Measurements from ENCODE around the gene GRHL3. TPM values are rescaled to one million over a fixed set of nuclear protein-coding genes. Genes with fewer than 3 reads are reported as not detected.

GRHL3 gene
- total and polyA plus RNA-seq, 4 donors: 0.07 to 0.09 (median 0.09) TPM

- no peak overlapping the region for H3K27ac ChIP-seq (ENCODE audit: low read depth in 1 of 2, low read length in 2 of 2)
- no peaks in the 10 kb centered on the region for H3K27me3 ChIP-seq (ENCODE audit: control insufficient read depth in 4 of 4, insufficient read depth in 4 of 4, low read length in 3 of 4)
- no peaks in the 10 kb centered on the region for H3K36me3 ChIP-seq (ENCODE audit: control insufficient read depth in 4 of 4, insufficient read depth in 3 of 4, low read depth in 1 of 4, low read length in 3 of 4)
- H3K4me1 ChIP-seq (ENCODE audit: control insufficient read depth in 4 of 4, insufficient read depth in 4 of 4, low read length in 3 of 4): no peaks in the 10 kb centered on the region
- no peak overlapping the region for H3K4me3 ChIP-seq (ENCODE audit: low read depth in 1 of 3, low read length in 3 of 3)
- TF ChIP-seq FOXA2 (IDR thresholded peaks at IDR 0.05) (no peak), ATF3 (IDR thresholded peaks at IDR 0.05) (no peak), NR2F2 (IDR thresholded peaks at IDR 0.05) (no peak), HNF4A (conservative IDR thresholded peaks at IDR 0.05) (no peak), FOXA1 (IDR thresholded peaks at IDR 0.05) (no peak), REST (IDR thresholded peaks at IDR 0.05) (no peak), RAD21 (IDR thresholded peaks at IDR 0.05) (no peak), HNF4G (IDR thresholded peaks at IDR 0.05) (no peak), RXRA (IDR thresholded peaks at IDR 0.05) (no peak), JUND (IDR thresholded peaks at IDR 0.05) (no peak), SP1 (IDR thresholded peaks at IDR 0.05) (no peak), EGR1 (IDR thresholded peaks at IDR 0.05; ENCODE audit: low read depth in 2 of 2) (no peak)
- H3K9ac ChIP-seq (ENCODE audit: low read depth in 1 of 2, low read length in 2 of 2): no peak overlapping the region
- H3K9me3 ChIP-seq (ENCODE audit: control insufficient read depth in 4 of 4, low read length in 3 of 4): no peaks in the 10 kb centered on the region
- 94% methylated on average over 4 of the region's 4 CpGs for WGBS
- no peak for DNase-seq (ENCODE audit: low spot score)
These were observed 50.0 kb downstream of the GRHL3 start for GRCh38 chr1:24369199-24369598.

- Histone ChIP-seq H3K9me3 (ENCODE audit: control insufficient read depth in 4 of 4, low read length in 3 of 4) (no peaks in the 10 kb centered on the region), H3K4me3 (ENCODE audit: low read depth in 1 of 3, low read length in 3 of 3) (no peak overlapping the region), H3K9ac (ENCODE audit: low read depth in 1 of 2, low read length in 2 of 2) (no peak overlapping the region), H3K36me3 (ENCODE audit: control insufficient read depth in 4 of 4, insufficient read depth in 3 of 4, low read depth in 1 of 4, low read length in 3 of 4) (no peaks in the 10 kb centered on the region), H3K4me1 (ENCODE audit: control insufficient read depth in 4 of 4, insufficient read depth in 4 of 4, low read length in 3 of 4) (no peaks in the 10 kb centered on the region), H3K27me3 (ENCODE audit: control insufficient read depth in 4 of 4, insufficient read depth in 4 of 4, low read length in 3 of 4) (no peaks in the 10 kb centered on the region), H3K27ac (ENCODE audit: low read depth in 1 of 2, low read length in 2 of 2) (no peak overlapping the region)
- TF ChIP-seq ZBTB33 (IDR thresholded peaks at IDR 0.05): no peak
- TF ChIP-seq RAD21 (IDR thresholded peaks at IDR 0.05): no peak
- 95% methylated on average over 4 of the region's 4 CpGs for WGBS
- DNase-seq (ENCODE audit: low spot score): no peak
These were observed 50.6 kb downstream of the GRHL3 start for GRCh38 chr1:24369801-24370200.

- Histone ChIP-seq H3K27ac (ENCODE audit: low read depth in 1 of 2, low read length in 2 of 2) (no peak overlapping the region), H3K4me3 (ENCODE audit: low read depth in 1 of 3, low read length in 3 of 3) (no peak overlapping the region), H3K27me3 (ENCODE audit: control insufficient read depth in 4 of 4, insufficient read depth in 4 of 4, low read length in 3 of 4) (no peaks in the 10 kb centered on the region), H3K9ac (ENCODE audit: low read depth in 1 of 2, low read length in 2 of 2) (no peak overlapping the region), H3K36me3 (ENCODE audit: control insufficient read depth in 4 of 4, insufficient read depth in 3 of 4, low read depth in 1 of 4, low read length in 3 of 4) (no peaks in the 10 kb centered on the region), H3K4me1 (ENCODE audit: control insufficient read depth in 4 of 4, insufficient read depth in 4 of 4, low read length in 3 of 4) (no peaks in the 10 kb centered on the region), H3K9me3 (ENCODE audit: control insufficient read depth in 4 of 4, low read length in 3 of 4) (no peaks in the 10 kb centered on the region)
- WGBS: 89% methylated on average over 7 of the region's 7 CpGs
- DNase-seq (ENCODE audit: low spot score): no peak
- TF ChIP-seq NR2F2 (IDR thresholded peaks at IDR 0.05) (no peak), MAX (IDR thresholded peaks at IDR 0.05) (no peak), SP1 (IDR thresholded peaks at IDR 0.05) (no peak), GABPA (IDR thresholded peaks at IDR 0.05 in 1 of 2, conservative IDR thresholded peaks at IDR 0.05 in 1 of 2) (no peak), FOXA1 (IDR thresholded peaks at IDR 0.05) (no peak), ZBTB33 (IDR thresholded peaks at IDR 0.05) (no peak)
These were observed 53.9 kb downstream of the GRHL3 start for GRCh38 chr1:24373044-24373443.
